HAP-1 (cell line): ENCODE results near the gene GXYLT2.
A peak's percentile ranks its signal among the peaks of the same experiment; 100 is the strongest.

ENCODE experiments used
- DNase-seq, 2 experiments: peaks; one replicate each; pipeline ENCODE4 v3.0.0-alpha.2; 2016 to 2020; ENCODE audit warnings: low spot score in 2 of 2
- H3K27me3 ChIP-seq: fragments of 250-450 bp; sonication (Bioruptor Pico); 2 replicates; pipeline ENCODE4 v1.5.1; 2020; ENCODE audit warnings: low read depth, mild to moderate bottlenecking, moderate library complexity
- H3K36me3 ChIP-seq: fragments of 250-450 bp; sonication (Bioruptor Pico); replicated peaks from 2 replicates; pipeline ENCODE4 v1.5.1; 2020; ENCODE audit warnings: mild to moderate bottlenecking
- H3K4me1 ChIP-seq: fragments of 250-450 bp; sonication (Bioruptor Pico); 2 replicates; pipeline ENCODE4 v1.5.1; 2020; ENCODE audit warnings: mild to moderate bottlenecking
- H3K4me3 ChIP-seq: fragments of 250-450 bp; sonication (Bioruptor Pico); 2 replicates; pipeline ENCODE4 v1.5.1; 2020; ENCODE audit warnings: mild to moderate bottlenecking, moderate library complexity
- H3K9me3 ChIP-seq: fragments of 250-450 bp; sonication (Bioruptor Pico); 2 replicates; pipeline ENCODE4 v1.5.1; 2020; ENCODE audit warnings: mild to moderate bottlenecking, moderate library complexity
- in situ Hi-C: fragments of 300-500 bp; cut with MboI; formaldehyde crosslinking; loops from 3 replicates; pipeline ENCODE4 v1.14.3; 2020; ENCODE audit warnings: low sequenced_read_pairs, inconsistent platforms, mixed read lengths

Gene GXYLT2

DNA sequence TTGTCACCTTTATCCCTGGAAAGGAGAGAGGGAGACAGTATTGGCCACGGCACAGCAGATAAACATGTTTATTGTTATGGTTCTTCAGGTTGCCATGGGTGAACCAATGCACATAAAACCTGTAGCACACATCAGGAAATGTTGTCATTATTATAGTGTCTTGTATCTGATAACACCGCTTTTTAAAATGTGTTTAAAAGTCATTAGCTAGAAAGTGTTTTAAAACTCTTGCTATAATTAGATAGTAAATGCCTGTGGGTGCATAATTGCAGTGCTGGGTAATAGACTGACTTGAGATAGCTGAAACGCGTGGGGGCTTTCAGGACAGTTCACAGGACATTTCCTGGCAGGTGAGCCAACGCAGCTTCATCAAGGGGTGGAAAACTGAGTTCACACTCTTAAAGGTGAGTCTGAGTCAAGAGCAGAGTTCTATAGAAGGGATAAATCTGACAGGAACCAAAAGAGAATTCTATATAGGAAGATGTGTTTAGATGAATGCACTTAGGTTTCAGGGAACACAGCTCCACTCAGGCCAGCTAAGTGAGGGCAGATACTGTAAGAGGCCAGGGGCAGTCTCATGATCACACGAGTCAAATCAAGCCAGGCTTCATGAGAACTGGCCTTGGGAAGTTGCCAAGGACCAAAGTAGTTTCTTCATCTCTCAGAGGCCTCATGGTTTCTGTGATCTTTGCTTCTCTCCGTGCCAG, 73.1 kb downstream of the GXYLT2 start:
- Histone ChIP-seq H3K9me3 (no peaks in the 10 kb centered on the region), H3K27me3 (no peaks in the 10 kb centered on the region), H3K4me1 (no peaks in the 10 kb centered on the region), H3K4me3 (no peak overlapping the region), H3K36me3 (no peaks in the 10 kb centered on the region)
- no peak for DNase-seq
- in situ Hi-C loops = no loop called here

DNA sequence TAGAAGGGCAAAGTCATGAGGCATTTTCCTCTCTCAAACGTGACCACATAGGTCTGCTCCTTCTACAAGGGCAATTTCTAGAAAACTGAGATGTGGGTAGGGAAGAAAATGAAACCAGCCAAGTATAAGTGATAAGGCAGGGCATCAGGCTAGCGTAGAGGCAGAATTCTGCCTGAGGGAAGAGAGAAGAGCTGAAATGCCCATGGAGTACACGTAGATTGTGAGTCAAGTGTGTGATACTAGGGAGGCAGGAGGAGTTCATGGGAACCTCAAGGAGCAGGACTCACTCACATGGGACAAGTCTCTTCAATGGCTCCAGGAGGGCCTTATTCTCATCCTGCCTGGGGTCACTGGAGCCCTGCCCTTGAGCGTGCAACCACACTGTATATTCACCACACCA, 73.9 kb downstream of the GXYLT2 start:
- Histone ChIP-seq H3K36me3 (no peaks in the 10 kb centered on the region), H3K9me3 (no peaks in the 10 kb centered on the region), H3K27me3 (no peaks in the 10 kb centered on the region), H3K4me3 (no peak overlapping the region), H3K4me1 (no peaks in the 10 kb centered on the region)
- in situ Hi-C loops = no loop called here
- no peak for DNase-seq

DNA sequence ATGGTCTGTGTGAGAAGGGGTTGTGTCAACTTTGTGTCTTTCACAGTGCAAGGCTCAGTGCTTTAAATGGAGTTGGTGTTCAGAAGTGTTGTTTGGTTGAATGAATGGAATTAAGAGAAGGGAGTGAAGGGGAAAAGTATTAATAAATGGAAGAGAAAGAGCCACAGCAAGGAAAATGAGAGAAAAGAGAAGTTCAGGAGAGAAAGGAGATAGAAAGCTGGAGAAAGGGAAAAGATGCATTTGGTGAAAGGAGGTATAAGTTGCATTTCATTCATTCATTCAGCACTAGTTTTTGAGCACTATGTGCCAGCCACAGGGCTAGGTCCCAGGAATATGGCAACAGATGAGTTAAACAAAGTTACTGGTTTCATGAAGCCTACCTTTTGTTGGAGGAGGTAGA, 74.5 kb downstream of the GXYLT2 start:
- Histone ChIP-seq H3K27me3 (no peaks in the 10 kb centered on the region), H3K9me3 (no peaks in the 10 kb centered on the region), H3K36me3 (no peaks in the 10 kb centered on the region), H3K4me3 (no peak overlapping the region), H3K4me1 (no peaks in the 10 kb centered on the region)
- in situ Hi-C loops = no loop called here
- no peak for DNase-seq

DNA sequence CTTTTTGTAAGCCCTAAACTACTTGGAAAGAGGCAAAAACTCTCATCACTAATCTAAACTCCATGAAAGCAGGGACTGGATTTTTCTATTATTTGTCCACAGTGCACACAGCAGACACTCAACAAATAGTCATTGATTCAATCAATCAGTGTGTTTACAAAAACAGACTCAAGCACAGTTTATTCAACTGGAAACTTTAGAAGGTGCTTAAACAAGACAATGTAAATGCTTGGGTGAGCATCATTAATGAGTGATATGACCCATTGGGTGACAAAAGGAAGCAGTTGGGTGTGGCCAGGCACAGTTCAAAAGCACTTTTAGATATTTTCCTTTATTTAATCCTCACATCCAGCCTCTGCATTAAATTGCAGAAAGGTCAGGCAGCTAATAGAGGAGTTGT, 76.8 kb downstream of the GXYLT2 start:
- in situ Hi-C loops = no loop called here
- no peaks in the 10 kb centered on the region for H3K27me3 ChIP-seq
- DNase-seq = no peak
- H3K4me3 ChIP-seq = no peak overlapping the region
- no peaks in the 10 kb centered on the region for H3K4me1 ChIP-seq
- no peaks in the 10 kb centered on the region for H3K36me3 ChIP-seq
- no peaks in the 10 kb centered on the region for H3K9me3 ChIP-seq

DNA sequence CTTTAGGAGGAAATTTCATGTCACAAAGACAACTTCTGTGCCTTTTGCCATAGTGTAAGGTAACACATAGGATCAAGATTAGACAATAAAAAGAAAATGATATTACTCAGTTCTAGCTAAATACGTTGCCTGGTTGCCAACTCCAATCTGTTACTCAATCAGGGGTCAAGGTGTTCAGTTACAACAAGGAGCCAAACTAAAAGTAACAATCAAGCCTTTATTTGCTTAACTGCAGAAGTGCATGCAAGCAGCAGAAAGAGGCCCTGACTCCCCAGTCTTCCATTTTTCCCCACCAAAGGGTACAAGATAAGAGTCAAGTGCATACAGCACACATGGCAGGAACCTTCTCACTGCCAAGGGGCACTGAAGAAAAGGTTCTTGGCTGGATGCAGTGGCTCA, 80.4 kb downstream of the GXYLT2 start:
- Histone ChIP-seq H3K36me3 (no peaks in the 10 kb centered on the region), H3K27me3 (no peaks in the 10 kb centered on the region), H3K9me3 (no peaks in the 10 kb centered on the region), H3K4me1 (no peaks in the 10 kb centered on the region), H3K4me3 (no peak overlapping the region)
- in situ Hi-C loops = no loop called here
- DNase-seq = no peak

DNA sequence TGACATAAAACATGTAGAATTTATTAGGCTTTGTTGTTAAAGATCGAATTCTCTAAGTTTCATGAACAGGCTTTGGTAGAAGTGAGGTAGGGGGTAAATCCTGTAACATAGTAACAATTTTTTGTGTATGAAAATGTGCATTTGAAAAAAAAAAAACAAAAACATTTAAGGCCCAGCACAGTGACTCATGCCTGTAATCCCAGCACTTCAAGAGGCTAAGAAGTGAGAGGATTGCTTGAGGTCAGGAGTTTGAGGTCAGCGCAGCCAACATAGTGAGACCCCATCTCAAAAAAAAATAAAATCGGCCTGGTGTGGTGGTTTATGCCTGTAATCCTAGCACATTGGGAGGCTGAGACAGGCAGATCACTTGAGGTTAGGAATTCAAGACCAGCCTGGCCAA, 81.9 kb downstream of the GXYLT2 start:
- H3K9me3 ChIP-seq = no peaks in the 10 kb centered on the region
- no peak for DNase-seq
- H3K27me3 ChIP-seq = no peaks in the 10 kb centered on the region
- no peaks in the 10 kb centered on the region for H3K4me1 ChIP-seq
- in situ Hi-C loops = no loop called here
- no peak overlapping the region for H3K4me3 ChIP-seq
- no peaks in the 10 kb centered on the region for H3K36me3 ChIP-seq

DNA sequence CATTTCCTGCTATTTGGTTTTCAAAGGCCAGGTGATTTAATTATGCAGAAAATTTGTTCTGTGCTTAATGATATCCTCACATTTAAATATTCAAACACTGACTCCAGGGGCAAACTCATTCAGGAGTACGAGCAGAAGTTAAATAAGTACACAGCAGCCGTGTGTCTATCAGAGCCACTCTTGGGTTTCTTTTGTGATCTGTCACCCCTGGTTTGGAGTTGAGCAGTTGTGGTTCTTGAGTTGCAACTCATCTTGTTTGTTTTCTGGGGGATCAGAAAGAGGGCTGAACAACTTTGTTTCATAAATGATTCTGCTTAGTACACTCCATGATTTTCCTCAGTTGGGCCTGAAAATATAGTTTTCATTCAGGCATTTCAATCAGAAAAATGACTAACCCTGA, 83.1 kb downstream of the GXYLT2 start:
- in situ Hi-C loops = no loop called here
- Histone ChIP-seq H3K36me3 (no peaks in the 10 kb centered on the region), H3K9me3 (no peaks in the 10 kb centered on the region), H3K4me1 (peaks cover 4% of the 10 kb centered on the region), H3K27me3 (no peaks in the 10 kb centered on the region), H3K4me3 (no peak overlapping the region)
- DNase-seq = no peak

DNA sequence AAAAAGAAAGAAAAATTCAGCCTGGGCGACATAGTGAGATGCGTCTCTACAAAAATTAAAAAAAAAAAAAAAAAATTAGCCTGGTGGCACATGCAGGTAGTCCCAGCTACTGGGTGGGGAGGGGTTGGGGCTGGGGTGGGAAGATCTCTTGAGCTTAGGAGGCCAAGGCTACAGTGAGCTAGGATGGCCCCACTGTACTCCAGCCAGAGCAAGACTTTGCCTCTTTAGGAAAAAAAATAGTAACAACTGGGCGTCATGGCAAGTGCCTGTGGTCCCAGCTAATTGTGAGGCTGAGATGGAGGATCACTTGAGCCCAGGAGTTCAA, 84.8 kb downstream of the GXYLT2 start:
- in situ Hi-C loops = no loop called here
- H3K36me3 ChIP-seq = no peaks in the 10 kb centered on the region
- peaks cover 4% of the 10 kb centered on the region for H3K4me1 ChIP-seq
- no peak for DNase-seq
- H3K9me3 ChIP-seq = no peaks in the 10 kb centered on the region
- no peaks in the 10 kb centered on the region for H3K27me3 ChIP-seq
- H3K4me3 ChIP-seq = no peak overlapping the region

DNA sequence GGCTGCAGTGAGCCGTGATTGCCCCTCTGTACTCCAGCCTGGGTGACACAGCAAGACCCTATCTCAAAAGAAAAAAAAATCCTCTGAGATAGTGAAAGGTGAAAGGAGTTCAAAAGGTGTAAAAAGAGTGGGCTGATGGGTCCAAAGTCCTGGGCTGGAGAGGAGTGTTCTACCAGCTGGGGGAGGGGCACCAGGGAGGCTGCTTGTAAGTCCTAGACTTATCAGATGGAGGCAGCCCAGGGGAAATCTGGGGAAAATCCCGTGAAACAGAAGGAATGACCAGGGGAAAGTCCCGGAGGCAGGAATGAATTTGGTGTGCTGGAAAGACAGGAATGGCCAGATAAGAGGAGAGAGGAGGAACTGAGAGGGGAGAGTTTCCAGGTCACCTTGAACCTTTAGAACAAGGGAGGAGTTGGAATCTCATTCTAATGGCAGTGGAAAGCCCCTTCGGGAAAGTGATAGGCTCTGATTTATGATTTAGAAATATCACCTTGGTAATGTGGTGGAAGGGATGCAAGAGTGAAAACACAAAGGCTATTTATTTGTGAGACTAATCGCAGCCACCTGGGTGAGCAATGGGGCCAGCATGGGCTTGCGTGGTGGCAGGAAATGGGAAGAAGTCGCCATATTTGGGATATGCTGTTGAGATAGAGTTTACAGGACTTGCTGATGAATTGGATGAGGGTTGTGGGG, 85.3 kb downstream of the GXYLT2 start:
- Histone ChIP-seq H3K4me1 (peaks cover 4% of the 10 kb centered on the region), H3K27me3 (no peaks in the 10 kb centered on the region), H3K9me3 (no peaks in the 10 kb centered on the region), H3K36me3 (no peaks in the 10 kb centered on the region), H3K4me3 (no peak overlapping the region)
- in situ Hi-C loops = no loop called here
- no peak for DNase-seq

DNA sequence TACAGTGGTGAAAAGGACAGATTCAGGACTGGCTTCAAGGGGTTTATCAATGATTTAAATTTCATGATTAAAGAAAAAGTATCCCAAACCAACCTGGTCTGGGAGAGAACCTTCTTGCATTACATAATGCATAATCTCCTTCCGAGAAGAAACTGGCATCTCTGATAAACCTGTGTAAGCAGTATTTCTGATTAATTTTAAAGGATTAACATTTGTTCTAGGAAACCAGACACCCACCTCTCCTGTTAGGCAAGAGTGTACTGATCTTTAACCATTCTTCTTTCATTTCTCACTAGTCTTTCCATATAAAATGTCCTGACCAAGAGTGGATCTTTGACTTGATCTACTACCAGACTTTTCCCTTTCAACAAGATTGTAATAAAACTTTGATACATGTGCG, 85.9 kb downstream of the GXYLT2 start:
- Histone ChIP-seq H3K27me3 (no peaks in the 10 kb centered on the region), H3K4me3 (no peak overlapping the region), H3K36me3 (no peaks in the 10 kb centered on the region), H3K4me1 (peaks cover 4% of the 10 kb centered on the region), H3K9me3 (no peaks in the 10 kb centered on the region)
- DNase-seq = no peak
- in situ Hi-C loops = no loop called here

DNA sequence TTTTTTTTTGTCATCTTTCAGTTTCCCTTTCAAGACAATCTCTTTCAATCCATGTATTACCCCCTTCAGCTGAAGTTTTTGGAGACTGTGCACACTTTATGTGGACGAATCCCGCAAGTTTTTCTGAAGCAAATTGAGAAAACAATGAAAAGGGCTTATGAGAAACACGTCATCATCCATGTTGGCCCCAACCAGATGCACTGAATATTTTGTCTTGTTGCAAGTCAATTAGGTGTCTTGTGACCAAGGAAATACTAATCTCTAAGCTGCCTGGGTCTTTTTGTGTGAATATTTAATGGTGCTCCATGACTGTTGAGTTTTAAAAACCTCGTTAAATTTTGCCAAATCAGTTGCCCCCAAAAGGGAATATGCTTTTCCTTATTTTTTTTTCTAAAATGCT, 87.1 kb downstream of the GXYLT2 start:
- in situ Hi-C loops = no loop called here
- no peak overlapping the region for H3K4me3 ChIP-seq
- H3K9me3 ChIP-seq = no peaks in the 10 kb centered on the region
- peak; percentile 41 for DNase-seq
- H3K36me3 ChIP-seq = no peaks in the 10 kb centered on the region
- no peaks in the 10 kb centered on the region for H3K27me3 ChIP-seq
- H3K4me1 ChIP-seq = peaks cover 4% of the 10 kb centered on the region

DNA sequence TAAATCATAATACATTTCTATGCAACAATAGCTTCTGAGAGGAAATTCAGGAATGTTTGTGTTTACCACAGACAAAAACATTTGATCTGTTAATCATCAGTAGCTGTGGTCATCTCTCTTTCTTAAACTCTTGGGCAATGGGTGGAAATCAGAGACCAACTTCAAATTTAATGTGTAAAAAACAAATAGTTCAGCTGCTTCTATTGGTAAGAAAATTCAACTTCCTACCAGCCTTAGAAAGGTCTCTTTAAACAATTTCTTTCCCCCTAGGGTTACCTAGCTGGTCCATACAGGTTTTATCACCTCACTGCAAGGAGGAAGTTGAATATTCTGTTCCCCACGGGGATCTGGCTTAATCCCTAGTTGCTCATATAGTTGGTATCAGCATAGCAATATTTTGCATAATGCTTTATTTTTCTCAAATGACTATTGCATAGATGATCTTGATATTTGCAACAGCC, 88.5 kb downstream of the GXYLT2 start:
- in situ Hi-C loops = no loop called here
- Histone ChIP-seq H3K36me3 (no peaks in the 10 kb centered on the region), H3K9me3 (no peaks in the 10 kb centered on the region), H3K27me3 (no peaks in the 10 kb centered on the region), H3K4me3 (no peak overlapping the region), H3K4me1 (peaks cover 4% of the 10 kb centered on the region)
- DNase-seq = no peak

DNA sequence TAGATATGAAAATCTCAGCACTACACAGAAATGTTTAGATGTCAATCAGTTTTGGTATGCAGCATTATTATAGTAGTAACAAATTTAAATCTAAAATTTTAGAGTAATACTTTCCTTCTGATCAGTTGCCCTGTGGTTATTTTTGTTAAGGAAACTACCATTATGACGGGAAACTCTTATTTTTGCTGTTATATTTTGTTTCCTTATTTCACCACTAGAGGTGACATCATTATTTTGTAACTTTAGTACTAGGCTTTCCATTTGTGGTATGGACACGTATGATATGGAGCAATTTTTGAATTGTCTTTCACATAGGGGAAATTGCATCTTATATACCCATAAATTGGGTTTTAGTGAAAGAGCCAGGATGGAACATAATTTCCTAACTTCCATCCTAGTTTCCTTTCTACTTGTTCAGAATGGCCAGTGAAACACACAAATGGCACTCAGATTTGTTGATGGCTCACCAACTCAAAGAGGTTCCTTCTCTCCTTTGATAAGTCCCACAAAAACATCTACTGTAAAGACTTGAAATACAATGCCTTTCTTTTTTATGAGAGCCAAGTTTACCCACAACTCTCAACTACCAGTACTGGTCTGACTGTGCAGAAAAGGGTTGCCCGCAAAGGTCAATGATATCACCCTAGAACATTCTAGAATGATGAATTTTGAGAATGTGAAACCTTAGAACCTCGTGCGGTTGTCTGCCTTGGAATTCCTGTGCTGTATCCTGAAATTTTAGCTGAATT, 89.4 kb downstream of the GXYLT2 start:
- in situ Hi-C loops = no loop called here
- peaks cover 4% of the 10 kb centered on the region for H3K4me1 ChIP-seq
- no peaks in the 10 kb centered on the region for H3K27me3 ChIP-seq
- DNase-seq = no peak
- no peaks in the 10 kb centered on the region for H3K36me3 ChIP-seq
- H3K4me3 ChIP-seq = no peak overlapping the region
- no peaks in the 10 kb centered on the region for H3K9me3 ChIP-seq

DNA sequence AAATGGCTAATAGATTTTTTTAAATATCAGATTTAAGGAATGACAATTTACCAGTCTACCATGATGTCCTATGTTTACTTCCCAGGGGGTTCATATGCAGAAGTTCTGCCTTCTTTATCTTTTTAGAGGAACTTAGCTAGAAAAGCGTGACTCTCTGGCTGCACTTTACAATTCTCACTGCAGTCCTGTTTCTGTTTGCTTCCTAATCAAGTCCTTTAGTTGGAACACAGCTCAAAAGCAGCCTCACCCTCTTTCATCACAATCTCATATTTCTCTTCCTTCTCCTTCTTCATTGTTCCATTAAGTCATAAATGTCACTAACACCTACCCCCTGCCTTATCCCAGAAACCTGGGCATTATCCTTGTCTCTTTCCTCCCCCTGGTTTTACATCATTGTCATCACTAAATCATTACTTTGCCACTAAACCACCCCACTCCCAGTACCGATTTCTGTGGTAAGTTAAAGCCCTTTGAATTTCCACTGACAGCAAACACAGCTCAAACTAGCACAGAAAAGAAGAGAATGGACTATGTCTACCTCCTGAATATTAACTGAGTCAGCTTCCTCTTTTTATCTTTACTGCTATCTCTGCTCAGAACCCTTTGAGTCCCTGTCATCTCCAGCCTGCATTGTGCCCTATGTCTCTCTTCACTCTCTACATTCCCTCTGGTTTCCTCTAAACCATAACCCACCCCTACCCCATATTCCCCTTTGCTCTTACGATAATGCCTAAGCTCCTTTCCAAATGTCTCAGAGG, 94.9 kb downstream of the GXYLT2 start:
- no peaks in the 10 kb centered on the region for H3K27me3 ChIP-seq
- in situ Hi-C loops = no loop called here
- no peak for DNase-seq
- peaks cover 6% of the 10 kb centered on the region for H3K9me3 ChIP-seq
- no peaks in the 10 kb centered on the region for H3K36me3 ChIP-seq
- no peaks in the 10 kb centered on the region for H3K4me1 ChIP-seq
- H3K4me3 ChIP-seq = no peak overlapping the region
